GF-D8 (cell line): ENCODE measurements around the gene HHIPL1.

Experiments
- DNase-seq: peaks from one replicate; lab custom pipeline; 2025; lab: John Stamatoyannopoulos, UW

The HHIPL1 gene

GRCh38 chr14:99716091-99716849 lies 71.3 kb downstream of the HHIPL1 start:
- no peak for DNase-seq

GRCh38 chr14:99716850-99717681 lies 72.1 kb downstream of the HHIPL1 start:
- no peak for DNase-seq

GRCh38 chr14:99717682-99718013 lies 72.7 kb downstream of the HHIPL1 start:
- no peak for DNase-seq

GRCh38 chr14:99718031-99718810 lies 73.3 kb downstream of the HHIPL1 start:
- DNase-seq, result no peak

GRCh38 chr14:99718811-99719192 lies 73.9 kb downstream of the HHIPL1 start:
- no peak for DNase-seq

GRCh38 chr14:99720941-99721791 lies 76.2 kb downstream of the HHIPL1 start:
- no peak for DNase-seq

- no peak for DNase-seq
These were observed 77.0 kb downstream of the HHIPL1 start for GRCh38 chr14:99721792-99722516.

GRCh38 chr14:99722741-99723140 lies 77.8 kb downstream of the HHIPL1 start:
- DNase-seq, result no peak

- no peak for DNase-seq
These were observed 79.4 kb downstream of the HHIPL1 start for GRCh38 chr14:99724196-99724891.

- DNase-seq, result no peak
These were observed 80.2 kb downstream of the HHIPL1 start for GRCh38 chr14:99724939-99725773.

- no peak for DNase-seq
These were observed 81.0 kb downstream of the HHIPL1 start for GRCh38 chr14:99725774-99726537.

- no peak for DNase-seq
These were observed 81.7 kb downstream of the HHIPL1 start for GRCh38 chr14:99726538-99727095.

GRCh38 chr14:99727096-99727870 lies 82.4 kb downstream of the HHIPL1 start:
- DNase-seq, result no peak

- DNase-seq, result no peak
These were observed 83.4 kb downstream of the HHIPL1 start for GRCh38 chr14:99728231-99728920.

GRCh38 chr14:99728981-99729451 lies 84.1 kb downstream of the HHIPL1 start:
- no peak for DNase-seq
